Stimulated activated CD4-positive, alpha-beta T cell treated with anti-CD3 and anti-CD28 coated beads, Interleukin-4, amount 100 ng/mL, for 48 hours (primary cell): Measurements from ENCODE around the gene HPCAL4.

Experiments
- DNase-seq, 2 donors: peaks; one replicate each; pipeline ENCODE4 v3.0.0-alpha.2; 2020; ENCODE audit warnings: low read depth in 2 of 2

The HPCAL4 gene

GRCh38 chr1:39650431-39650830 is 40.8 kb downstream of the HPCAL4 start:
- DNase-seq = no peak

GRCh38 chr1:39649636-39650185 is 41.5 kb downstream of the HPCAL4 start:
- no peak for DNase-seq

- no peak for DNase-seq
These were observed 42.7 kb downstream of the HPCAL4 start for GRCh38 chr1:39648496-39648895.

- no peak for DNase-seq
These were observed 44.0 kb downstream of the HPCAL4 start for GRCh38 chr1:39647247-39647646.

- no peak for DNase-seq
These were observed 44.8 kb downstream of the HPCAL4 start for GRCh38 chr1:39646232-39647081.

GRCh38 chr1:39645411-39646043 is 45.7 kb downstream of the HPCAL4 start:
- no peak for DNase-seq

- no peak for DNase-seq
These were observed 47.5 kb downstream of the HPCAL4 start for GRCh38 chr1:39643705-39644104.

- no peak for DNase-seq
These were observed 48.4 kb downstream of the HPCAL4 start for GRCh38 chr1:39642796-39643195.

GRCh38 chr1:39640861-39641260 is 50.4 kb downstream of the HPCAL4 start:
- no peak for DNase-seq

GRCh38 chr1:39639305-39640130 is 51.7 kb downstream of the HPCAL4 start, which contains the start of gene HEYL:
Gene HEYL, minus strand, starts transcription at chr1:39639643. Its CDS starts 18 bp downstream, at chr1:39639625.
- DNase-seq = peak; percentile 56 to 67

GRCh38 chr1:39638965-39639304 is 52.3 kb downstream of the HPCAL4 start:
- no peak for DNase-seq

- no peak for DNase-seq
These were observed 53.9 kb downstream of the HPCAL4 start for GRCh38 chr1:39637361-39637760.

GRCh38 chr1:39635871-39636210 is 55.4 kb downstream of the HPCAL4 start:
- DNase-seq = no peak

GRCh38 chr1:39635205-39635870 is 55.9 kb downstream of the HPCAL4 start:
- no peak for DNase-seq

GRCh38 chr1:39633422-39633821 is 57.8 kb downstream of the HPCAL4 start:
- DNase-seq = no peak

- no peak for DNase-seq
These were observed 58.4 kb downstream of the HPCAL4 start for GRCh38 chr1:39632682-39633417.

- DNase-seq = no peak
These were observed 58.9 kb downstream of the HPCAL4 start for GRCh38 chr1:39632323-39632681.

GRCh38 chr1:39631361-39632322 is 59.6 kb downstream of the HPCAL4 start:
- DNase-seq = no peak

GRCh38 chr1:39628807-39629350 is 62.4 kb downstream of the HPCAL4 start:
- no peak for DNase-seq
